ENCODE data around the gene KRT16.
"Not testable (repeated sequence)": the region's sequence is repeated elsewhere in the genome, so short reads cannot be mapped to it uniquely, and the experiment has no call there.

KRT16 gene

GRCh38 chr17:41632482-41633105 lies 20.0 kb upstream of the KRT16 start:
- TF ChIP-seq ZFX (IDR thresholded peaks at IDR 0.05), result no peak
- TF ChIP-seq CTCF (conservative IDR thresholded peaks at IDR 0.05), result no peak
- no peak overlapping the region for H3K27ac ChIP-seq

- no peak overlapping the region for H3K27ac ChIP-seq
- no peak for TF ChIP-seq CTCF (conservative IDR thresholded peaks at IDR 0.05)
- TF ChIP-seq ZFX (IDR thresholded peaks at IDR 0.05), result no peak
These were observed 19.3 kb upstream of the KRT16 start for GRCh38 chr17:41631898-41632285.

- no peak overlapping the region for H3K27ac ChIP-seq
- TF ChIP-seq ZFX (IDR thresholded peaks at IDR 0.05), result no peak
- no peak for TF ChIP-seq CTCF (conservative IDR thresholded peaks at IDR 0.05)
These were observed 18.7 kb upstream of the KRT16 start for GRCh38 chr17:41631025-41631897.

GRCh38 chr17:41629826-41630670 lies 17.5 kb upstream of the KRT16 start:
- H3K27ac ChIP-seq, result no peak overlapping the region
- TF ChIP-seq ZFX (IDR thresholded peaks at IDR 0.05), result no peak
- TF ChIP-seq CTCF (conservative IDR thresholded peaks at IDR 0.05), result no peak

GRCh38 chr17:41629316-41629715 lies 16.7 kb upstream of the KRT16 start:
- no peak overlapping the region for H3K27ac ChIP-seq

GRCh38 chr17:41628621-41629255 lies 16.2 kb upstream of the KRT16 start:
- not testable (repeated sequence) for H3K27ac ChIP-seq

More at GRCh38 chr17:41629316-41629715, 16.7 kb upstream of the KRT16 start:
- TF ChIP-seq CTCF (conservative IDR thresholded peaks at IDR 0.05) (no peak), ZFX (IDR thresholded peaks at IDR 0.05) (no peak)

GRCh38 chr17:41628073-41628370 lies 15.5 kb upstream of the KRT16 start:
- not testable (repeated sequence) for H3K27ac ChIP-seq
